Measurements from ENCODE around the gene BROX.
A peak's percentile ranks its signal among the peaks of the same experiment; 100 is the strongest.
"Not testable (repeated sequence)": the region's sequence is repeated elsewhere in the genome, so short reads cannot be mapped to it uniquely, and the experiment has no call there.

BROX gene

GRCh38 chr1:222712253-222713090 is at the start of gene BROX, which contains the start of gene AIDA:
TSS of gene BROX (plus strand) at chr1:222712564. CDS start at chr1:222715700, 3,136 bp downstream.
TSS of gene AIDA (minus strand) at chr1:222712491. CDS start at chr1:222712317, 174 bp downstream.
- peak; percentile 96 for DNase-seq

GRCh38 chr1:222663431-222663934 is 48.9 kb upstream of the BROX start:
- no peak for DNase-seq

- no peak for DNase-seq
Measured at GRCh38 chr1:222665964-222666363, 46.4 kb upstream of the BROX start.

- not testable (repeated sequence) for DNase-seq
Measured at GRCh38 chr1:222668184-222668583, 44.2 kb upstream of the BROX start.

GRCh38 chr1:222669107-222669506 is 43.3 kb upstream of the BROX start:
- not testable (repeated sequence) for DNase-seq

- DNase-seq: no peak
Measured at GRCh38 chr1:222670110-222670509, 42.3 kb upstream of the BROX start.

- DNase-seq: no peak
Measured at GRCh38 chr1:222680080-222680479, 32.3 kb upstream of the BROX start.

- no peak for DNase-seq
Measured at GRCh38 chr1:222691016-222691415, 21.3 kb upstream of the BROX start.

- no peak for DNase-seq
Measured at GRCh38 chr1:222694927-222695326, 17.4 kb upstream of the BROX start.

- no peak for DNase-seq
Measured at GRCh38 chr1:222696741-222697140, 15.6 kb upstream of the BROX start.

- no peak for DNase-seq
Measured at GRCh38 chr1:222697203-222697602, 15.2 kb upstream of the BROX start.

GRCh38 chr1:222697826-222698225 is 14.5 kb upstream of the BROX start:
- no peak for DNase-seq

GRCh38 chr1:222702210-222702609 is 10.2 kb upstream of the BROX start:
- DNase-seq: no peak

GRCh38 chr1:222704260-222704659 is 8.1 kb upstream of the BROX start:
- DNase-seq: no peak

- DNase-seq: no peak
Measured at GRCh38 chr1:222706815-222707214, 5.5 kb upstream of the BROX start.

- DNase-seq: no peak
Measured at GRCh38 chr1:222709700-222710153, 2.6 kb upstream of the BROX start.

- peak; percentile 72 for DNase-seq
Measured at GRCh38 chr1:222711319-222712252, 778 bp upstream of the BROX start.

GRCh38 chr1:222713091-222713961 is 962 bp downstream of the BROX start:
- DNase-seq: peak; percentile 97

- DNase-seq: no peak
Measured at GRCh38 chr1:222716393-222716792, 4.0 kb downstream of the BROX start.

- no peak for DNase-seq
Measured at GRCh38 chr1:222728746-222729145, 16.4 kb downstream of the BROX start.

GRCh38 chr1:222730866-222731265 is 18.5 kb downstream of the BROX start:
- no peak for DNase-seq

Data from femur (tissue), 1 donor.